Tongue (tissue), 2 donors: Measurements from ENCODE around the gene RIC8B. TPM values are rescaled to one million over a fixed set of nuclear protein-coding genes. Genes with fewer than 3 reads are reported as not detected.

Source experiments
- DNase-seq: peaks from one replicate; pipeline ENCODE4 v3.0.0-alpha.2; 2015
- total RNA-seq: library from RNA; depleted of rRNA; stranded (reverse); fragments of >200 nt; gene quantifications from one replicate; pipeline ENCODE4 v1.2.3, GENCODE V29; 2014

RIC8B gene
- total RNA-seq, 1 donor from 2014 or later: 25.4 TPM

DNA sequence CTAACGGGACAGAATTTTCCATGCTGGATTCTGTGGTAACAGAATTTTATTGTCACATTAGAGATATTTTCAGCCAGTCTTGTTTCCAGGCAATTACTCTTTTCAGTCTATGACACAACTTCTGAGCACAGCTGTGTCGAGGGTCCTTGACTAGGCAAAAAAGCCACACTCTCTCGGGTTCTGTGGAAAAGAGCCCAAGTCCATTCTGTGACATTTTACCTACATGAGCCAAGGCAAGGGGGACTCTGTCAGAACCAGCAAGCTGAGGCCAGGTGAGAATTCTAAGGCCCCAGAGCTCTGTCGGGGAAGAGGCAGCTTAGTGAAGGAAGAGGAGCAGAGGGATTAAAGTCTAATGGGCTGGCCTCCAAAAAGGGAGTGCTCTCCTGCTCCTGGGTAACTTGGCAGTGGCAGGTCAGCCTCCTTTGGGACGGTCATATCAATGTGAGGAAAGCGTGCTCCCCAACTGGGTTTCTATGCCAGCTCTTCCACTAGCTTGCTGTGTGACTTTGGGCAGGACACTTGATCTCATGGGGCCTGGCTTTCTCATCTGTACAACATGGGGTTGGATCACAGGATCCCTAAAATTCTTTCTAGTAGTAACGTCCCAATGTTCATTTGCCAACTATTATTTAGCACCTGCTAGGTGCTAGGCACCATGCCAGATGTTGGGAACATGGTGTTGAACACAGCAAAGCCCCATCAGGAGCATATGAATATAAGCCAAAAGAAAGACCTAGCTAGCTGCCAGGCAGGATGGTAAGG, 16.0 kb upstream of the RIC8B start:
- DNase-seq: no peak

DNA sequence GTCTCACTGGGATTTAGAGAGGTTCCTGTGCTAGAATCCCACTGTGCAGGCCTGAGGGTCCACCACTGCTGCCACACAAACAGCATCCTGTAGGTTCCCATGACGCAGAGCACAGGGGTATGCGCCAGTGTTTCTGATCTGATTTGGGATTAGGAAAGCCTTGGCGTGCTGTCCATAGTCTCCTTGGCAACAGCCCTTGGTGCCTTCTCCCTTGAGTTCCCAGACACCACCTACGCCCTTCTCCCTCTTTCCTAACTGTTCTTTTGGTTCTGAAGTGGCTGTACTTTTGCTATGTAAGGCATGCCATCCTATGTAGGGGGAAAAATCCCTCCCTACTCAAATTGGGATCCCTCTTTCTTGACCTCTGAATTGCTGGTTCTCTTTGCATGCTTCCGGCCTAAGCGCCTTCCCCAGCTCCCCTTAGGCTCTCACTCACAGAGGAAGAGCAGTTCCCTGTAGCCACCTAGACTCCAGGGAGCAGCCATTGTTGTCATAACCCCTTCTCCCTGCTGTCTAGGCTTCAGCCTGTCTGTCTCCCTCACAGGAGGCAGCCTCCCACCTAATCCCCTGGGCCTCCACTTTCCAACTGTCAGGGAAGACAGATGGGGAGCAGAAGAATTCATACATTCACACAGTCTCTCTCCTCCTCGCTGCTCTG, 14.8 kb upstream of the RIC8B start:
- DNase-seq: no peak

DNA sequence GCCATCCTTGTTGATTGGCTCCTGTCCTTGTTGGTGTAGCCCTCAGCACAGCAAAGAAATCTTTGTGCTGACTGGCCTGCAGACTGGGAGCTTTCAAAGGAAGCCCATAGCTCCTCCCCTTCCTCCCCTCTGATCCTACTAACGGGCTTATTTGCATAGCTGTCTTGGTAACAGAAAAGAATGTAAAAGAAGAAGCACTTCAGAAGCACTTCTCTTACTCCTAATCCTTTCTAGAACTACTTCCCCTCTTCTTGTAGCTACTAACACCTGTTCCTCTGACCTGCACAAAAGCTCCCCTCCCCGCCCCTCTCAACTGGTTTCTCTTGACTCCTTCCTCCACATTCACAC, 14.3 kb upstream of the RIC8B start:
- DNase-seq: peak; percentile 48

DNA sequence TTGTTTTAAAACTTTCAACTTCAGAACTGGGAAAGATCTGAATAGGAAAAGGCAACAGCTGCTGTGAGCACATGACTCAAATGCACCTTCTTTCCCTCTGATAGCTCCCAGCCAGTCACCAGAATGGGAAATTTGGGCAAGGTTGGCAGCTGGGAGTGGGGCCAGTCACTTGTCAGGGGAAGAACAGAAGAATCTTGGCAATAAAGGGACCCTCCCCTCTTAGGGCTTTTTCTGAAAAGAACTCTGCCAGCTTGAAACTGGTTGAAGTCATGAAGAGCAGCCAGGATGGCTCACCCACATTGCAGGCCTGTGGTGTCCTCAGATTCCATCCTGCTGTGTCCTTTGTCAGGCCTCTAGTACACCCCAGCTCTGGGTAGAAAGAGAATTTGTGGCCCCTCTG, 10.3 kb upstream of the RIC8B start:
- no peak for DNase-seq

DNA sequence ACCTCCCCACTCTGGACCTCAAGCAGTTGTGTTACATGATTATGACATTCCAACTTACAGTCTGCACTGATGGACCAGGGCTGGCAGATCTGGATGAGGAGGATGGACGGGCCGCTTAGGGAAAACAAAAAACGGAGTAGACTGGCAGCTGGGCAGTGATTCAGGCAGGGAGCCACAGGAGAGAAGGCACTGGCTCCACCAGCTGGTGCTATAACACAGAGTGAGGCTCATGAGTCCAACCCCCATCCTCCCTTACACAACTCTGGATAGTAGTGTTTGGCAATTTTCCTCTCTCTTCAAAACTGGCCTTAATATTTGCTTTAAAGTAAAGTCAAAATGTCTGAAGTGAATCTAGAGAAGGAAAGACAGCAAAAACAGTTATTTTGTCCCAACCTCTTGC, 9.7 kb upstream of the RIC8B start:
- no peak for DNase-seq

DNA sequence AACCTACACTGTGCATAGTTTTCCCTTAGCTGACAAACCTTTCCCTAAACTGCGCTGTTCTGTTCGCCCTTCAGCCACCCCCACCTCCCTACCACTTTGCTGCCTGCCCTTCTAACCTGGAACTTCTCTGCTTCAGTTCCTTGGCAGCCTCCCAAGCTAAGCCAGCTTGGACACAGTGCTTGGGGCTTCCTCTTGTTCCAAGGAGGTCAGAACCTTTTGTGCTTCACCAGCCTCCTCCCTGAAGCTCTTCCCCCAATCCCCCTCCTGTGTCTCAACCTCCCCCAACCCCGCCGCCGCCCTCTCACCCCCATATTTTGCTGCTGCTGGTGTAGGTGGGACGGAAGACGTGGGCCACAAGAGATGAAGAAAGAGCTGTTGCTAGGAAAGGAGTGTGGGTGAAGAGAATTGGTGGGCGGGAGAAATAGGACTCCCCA, 8.1 kb upstream of the RIC8B start:
- peak; percentile 32 for DNase-seq

DNA sequence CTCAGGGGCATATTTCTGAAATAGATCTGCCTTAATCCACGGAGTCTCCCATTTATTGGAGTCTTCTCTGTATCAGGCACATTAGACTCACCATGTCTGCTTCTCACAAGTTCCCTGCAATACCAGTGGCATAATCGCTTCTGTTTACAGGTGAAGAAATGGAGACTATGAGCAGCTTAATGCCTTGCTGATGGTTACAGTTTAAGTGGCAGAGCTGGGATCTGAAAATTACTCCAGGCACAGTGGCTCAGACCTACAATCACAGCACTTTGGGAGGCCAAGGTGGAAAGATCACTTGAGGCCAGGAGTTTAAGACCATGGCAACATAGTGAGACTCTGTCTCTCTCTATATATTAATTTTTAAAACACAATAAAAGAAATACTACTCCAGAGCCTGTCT, 7.3 kb upstream of the RIC8B start:
- DNase-seq: no peak

DNA sequence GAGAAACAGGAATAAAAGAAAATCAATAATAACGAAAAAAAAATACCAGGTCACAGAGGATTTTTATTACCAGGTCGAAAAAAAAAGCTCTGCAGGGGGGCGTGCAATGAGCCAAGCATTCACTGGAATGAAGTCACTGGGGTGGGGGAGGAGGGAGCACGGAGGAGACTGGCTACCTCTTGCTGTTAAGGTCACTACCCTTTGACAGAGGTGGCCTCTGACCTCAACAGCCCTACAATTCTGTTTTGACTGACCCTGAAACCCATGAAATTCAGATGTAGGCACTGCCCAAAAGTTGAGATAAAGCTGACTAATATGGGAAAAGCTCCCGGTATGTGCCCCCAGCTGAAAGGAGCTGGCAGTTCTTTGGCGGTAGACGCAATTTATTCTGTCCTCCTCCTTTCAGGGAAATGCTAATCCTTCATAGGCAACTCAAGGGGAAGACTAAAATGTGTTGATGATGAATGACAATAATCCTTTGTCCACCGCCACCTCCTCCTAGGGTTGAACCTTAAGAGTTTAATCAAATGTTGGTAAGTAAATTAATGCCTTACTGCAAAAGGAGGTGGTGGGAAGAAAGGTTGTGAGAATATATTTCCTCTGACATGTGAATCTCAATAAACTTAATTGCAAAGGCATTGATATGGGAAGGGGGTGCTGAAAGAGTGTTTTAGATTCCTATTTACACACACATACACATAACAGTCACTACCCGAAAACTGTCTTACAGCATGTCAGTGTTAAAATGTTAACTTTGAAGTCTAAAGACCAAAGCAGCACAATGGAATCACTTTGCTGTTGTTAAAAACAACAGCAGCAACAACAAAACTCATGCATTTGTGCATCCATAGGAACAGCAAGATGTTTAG, 6.3 kb upstream of the RIC8B start:
- DNase-seq: no peak

DNA sequence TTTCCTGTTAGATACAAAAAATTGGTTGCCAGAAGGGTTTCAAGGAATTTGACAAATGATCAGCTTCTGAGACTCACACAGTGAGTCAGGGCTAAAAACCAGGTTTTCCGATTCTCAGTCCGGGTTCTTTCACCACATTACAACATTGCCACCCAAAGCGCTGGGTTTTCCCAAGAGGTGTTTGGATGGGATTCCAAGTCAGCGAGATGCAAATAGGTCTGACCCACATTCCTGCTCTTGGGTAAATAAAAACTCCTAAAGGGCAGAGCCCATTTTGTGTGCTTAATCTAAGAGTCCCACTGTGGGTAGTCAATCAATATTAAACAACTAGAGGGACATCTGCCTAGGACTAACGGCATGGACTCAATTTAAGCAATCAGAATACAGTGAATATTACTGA, 5.4 kb upstream of the RIC8B start:
- no peak for DNase-seq

DNA sequence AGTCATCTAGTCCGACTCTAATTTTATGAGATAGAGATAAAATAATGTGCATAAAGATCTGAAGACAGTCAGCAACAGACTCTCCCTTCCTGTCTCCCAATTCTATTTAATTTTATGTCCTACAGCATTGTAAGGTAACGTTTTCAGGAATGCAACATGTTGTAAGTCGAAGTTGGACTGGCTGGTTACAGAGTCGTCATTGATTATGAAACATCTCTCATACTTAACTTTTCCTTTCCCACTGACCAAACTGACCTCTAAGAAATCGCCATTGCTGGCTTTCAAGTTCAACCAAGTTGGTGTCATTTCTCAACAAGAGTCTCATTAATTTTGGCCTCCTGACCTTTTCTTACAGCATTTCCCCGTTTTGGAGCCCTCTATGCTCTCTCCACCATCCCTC, 4.9 kb upstream of the RIC8B start:
- DNase-seq: no peak

DNA sequence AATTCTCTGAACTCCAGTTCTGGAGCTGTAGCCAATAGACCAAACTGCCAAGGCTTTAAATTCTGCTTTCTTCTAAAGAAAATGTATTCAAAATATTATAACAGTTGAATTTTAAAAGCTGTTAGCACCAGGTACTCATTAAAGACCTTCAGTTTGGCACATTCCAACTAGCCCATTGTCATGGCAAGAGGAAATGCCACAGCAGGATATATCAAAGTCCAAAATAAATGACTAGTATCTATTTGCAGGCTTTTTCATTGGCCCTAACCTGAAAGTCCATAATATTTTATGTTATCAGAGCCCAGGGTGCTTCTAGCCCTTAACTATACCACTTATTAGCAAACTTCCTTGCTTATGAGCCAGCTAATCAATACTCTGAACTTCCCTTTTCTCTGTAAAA, 3.1 kb upstream of the RIC8B start:
- no peak for DNase-seq

DNA sequence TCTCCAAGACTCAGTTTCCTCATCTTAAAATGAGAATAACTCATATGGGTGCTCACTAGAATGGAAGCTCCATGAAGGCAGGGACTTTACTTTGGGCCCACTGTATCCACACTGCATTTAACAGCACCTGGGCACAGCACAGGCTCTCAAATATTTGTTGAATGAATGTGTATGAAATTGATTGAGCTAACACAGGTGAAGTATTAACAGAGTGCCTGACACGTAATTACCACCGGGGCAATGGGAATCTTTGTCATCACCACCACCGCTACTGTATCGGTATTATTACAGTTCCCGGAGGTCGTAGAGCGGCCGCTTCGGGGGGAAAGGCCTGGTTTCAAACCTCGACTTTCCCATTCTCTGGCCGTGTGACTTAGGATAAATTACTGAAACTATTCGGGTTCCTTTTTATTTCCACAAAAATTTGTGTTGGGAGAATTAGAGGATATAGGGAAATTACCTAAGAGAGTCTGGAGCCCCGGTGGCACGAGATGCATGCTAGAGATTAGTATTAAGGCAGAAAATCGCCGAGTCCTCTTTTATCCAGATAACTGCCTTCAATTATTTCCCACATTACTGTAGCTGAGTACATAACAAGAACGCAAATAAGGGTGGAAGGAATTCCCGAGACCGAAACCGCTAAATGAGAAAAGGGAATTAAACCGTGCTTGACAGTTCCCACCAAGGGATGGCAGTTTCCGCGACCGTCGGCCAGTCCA, 1.0 kb upstream of the RIC8B start:
- DNase-seq: no peak

DNA sequence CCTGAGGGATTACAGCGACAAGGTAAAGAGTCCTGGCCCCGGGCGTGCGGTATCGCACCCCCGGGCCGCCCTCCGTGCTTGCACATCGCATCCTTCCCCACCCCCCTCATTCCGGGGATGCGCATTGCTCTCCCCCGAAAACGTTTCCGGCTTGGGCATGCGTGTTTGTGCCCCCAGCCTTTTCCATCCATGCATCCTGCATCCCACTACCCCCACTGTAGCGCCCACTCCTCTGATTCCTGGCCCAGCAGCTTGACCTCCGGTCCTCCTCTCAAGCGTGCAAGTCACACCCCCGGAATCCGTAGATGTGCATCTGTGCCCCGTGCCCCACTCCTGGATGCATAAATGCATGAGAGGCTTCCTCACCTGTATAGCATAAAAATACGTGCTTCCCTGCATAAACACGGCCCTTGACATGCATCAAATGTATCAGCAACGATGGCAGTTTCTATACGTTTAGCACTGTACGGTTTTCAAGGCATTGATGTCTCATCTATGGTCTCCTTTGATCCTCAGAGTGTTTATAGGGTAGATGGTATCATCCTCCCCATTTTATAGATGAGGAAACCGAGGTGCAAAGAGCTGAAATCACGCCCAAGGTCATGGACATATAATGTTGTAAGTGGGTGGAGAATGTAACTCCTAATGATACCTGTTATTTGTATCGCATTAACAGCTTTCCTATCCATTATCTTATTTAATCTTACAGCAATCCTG, 484 bp downstream of the RIC8B start:
- DNase-seq: no peak

DNA sequence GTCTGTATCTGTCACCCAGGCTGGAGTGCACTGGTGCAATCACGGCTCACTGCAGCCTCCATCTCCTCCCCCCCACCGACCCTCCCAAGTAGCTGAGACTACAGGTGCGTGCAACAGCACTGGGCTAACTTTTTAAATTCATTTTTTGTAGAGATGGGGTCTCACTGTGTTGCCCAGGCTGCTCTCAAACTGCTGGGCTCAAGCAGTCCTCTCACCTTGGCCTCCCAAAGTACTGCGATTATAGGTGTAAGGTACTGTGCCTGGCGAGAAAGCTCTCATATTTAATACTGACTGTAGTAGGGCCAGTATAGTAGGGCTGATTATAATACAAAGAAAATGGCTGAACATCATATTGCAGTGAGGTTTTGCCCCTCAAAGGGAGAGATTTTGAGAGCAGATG, 2.4 kb downstream of the RIC8B start:
- no peak for DNase-seq

DNA sequence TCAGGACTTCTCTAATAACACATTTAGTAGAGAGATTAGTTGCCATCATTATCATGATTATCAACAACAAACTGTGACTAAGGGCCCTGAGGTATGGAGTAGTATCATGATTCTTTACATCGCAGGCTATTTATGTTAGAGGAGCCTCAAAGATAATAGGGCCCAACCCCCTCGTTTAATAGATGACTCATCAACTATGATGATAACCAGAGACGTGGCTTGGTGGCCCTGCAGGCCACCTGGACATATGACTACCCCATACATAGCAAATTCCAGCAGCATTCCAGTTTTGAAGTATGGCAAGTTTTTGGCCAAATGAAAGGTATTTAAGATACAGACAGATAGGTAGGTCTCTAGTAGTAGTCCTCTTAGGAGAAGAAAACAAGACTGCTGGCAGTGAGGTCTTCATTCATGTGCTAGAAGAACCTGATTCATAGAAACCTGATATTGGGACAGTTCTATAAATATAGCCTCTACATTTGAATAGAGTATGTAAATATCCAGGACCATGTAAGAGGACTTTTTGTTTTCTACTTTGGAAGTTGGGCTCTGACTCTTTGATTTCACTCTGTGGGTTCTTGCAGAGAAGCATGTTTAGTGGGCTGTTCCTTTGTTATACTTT, 5.6 kb downstream of the RIC8B start:
- no peak for DNase-seq

DNA sequence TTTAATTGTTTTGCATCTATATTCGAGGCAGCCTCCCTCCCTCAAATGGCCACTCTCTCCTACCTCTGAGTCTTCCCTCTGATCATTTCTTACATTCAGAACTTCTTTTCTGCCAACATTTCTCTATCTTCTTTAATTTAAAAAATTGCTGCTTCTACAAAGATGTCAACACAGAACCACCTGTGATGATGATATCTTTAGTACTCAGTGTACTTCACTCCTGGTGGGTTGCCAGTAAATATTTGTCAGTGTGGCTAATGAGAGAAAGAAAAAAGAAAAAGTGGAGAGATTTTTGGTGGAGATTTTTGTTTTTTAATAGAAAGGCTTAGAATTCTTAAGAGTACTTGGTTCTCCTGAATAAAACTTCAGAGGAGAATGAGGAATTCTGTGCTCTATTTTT, 8.1 kb downstream of the RIC8B start:
- DNase-seq: no peak

DNA sequence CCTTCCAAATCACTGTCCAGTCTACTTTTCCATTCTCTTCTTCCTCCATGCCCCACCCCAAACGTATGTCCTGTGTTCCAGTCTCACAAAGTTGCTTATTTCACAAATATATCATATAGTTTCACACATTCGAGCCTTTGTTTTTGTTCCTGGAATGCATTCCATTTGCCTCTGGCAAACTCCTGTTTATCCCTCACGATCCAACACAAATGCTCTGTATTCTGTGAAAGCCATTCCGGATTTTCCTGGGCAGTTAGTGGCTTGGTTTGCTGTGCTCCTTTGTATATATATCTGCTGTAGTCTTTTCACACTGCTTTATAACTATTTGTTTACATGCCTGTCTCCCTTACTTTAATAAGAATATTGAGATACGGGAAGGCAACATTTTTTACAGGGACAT, 9.0 kb downstream of the RIC8B start:
- DNase-seq: no peak

DNA sequence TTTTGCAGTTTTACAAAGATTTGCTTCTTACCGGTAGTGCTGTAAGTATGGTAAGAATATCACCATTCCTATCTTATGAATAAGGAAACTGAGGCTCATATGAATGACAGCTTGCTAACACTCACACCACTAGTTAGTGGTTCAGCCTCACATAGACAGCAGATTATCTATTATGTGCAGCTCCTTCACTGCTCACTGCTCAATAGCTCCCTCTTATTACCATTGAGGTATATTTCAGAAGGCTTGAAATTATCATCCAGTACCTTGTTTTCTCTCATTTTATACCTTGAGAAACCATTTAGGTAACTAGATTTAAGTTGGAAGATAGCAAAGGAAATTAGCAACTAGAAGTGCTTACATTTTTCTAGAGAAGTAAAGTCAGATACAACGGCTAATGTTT, 15.5 kb downstream of the RIC8B start:
- DNase-seq: no peak

DNA sequence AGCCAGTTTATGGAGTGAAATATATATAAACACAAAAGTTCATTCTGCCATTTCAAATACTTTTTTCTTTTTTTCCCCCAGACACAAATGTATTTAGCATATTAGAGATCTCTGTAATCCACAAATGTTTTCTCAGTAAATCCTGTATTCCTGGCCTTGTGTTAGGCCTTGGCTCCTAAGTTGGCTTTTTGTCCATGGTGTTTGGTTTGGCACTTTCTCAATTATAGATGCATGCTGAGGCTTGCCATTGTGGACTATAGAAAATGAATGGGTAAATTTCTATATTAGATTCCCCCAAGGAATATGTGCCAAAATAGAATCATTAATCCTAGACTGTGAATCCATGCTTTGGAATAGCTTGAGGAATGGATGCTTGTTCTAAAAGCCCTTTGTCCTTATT, 17.0 kb downstream of the RIC8B start:
- no peak for DNase-seq

DNA sequence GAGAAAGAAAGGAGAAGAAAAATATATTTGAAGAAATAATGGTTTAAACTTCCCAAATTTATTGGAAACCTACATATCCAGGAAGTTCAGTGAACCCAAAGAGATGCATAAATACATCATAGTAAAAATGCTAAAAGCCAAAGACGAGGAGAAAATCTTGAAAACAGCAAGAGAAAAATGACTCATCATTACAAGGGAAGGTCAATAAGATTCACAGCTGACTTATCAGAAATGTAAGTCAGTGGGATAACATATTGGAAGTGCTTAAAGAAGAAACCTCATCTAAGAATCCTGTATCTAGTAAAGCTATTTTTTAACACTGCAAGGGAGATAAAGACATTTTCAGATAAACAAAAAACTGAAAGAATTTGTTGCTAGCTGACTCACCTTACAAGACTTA, 19.9 kb downstream of the RIC8B start:
- DNase-seq: no peak

DNA sequence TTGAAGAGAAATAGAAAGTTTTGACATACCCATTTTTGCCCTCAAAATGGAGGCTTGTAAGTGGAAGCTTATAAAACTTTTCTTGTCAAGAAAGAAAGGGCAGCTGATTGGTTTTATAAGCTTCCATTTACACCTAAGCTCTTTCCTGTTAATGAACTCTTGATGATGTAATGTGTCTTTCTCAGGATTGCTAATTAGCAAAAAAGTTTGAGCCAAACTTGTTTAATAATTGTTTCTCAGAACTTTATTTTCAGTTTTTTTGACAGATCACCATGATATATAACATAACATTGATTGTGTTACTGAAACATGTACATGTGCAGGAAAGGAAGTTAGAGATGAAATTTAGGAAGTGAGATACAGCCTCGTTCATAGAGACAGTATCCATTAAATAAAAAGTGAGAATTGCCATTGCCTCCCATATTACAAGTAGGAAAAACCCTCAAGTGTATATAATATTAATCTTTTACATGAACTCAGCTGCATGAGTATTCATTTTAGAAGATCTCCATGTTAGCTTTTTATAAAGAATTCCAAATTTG, 26.8 kb downstream of the RIC8B start:
- DNase-seq: no peak
